Esophagus muscularis mucosa (tissue), 4 donors: ENCODE measurements around the gene SMIM7.

Experiments used
- CTCF ChIP-seq, 3 experiments: fragments of 200-600 bp in 2 of 3; fragments of 450-650 bp in 1 of 3; sonication (generic) in 2 of 3; IDR thresholded peaks; one replicate each; pipeline ENCODE4 v1.5.1; 2017 to 2019; ENCODE audit warnings: antibody characterized with exemption in 3 of 3, mild to moderate bottlenecking in 2 of 3, moderate library complexity in 1 of 3
- EP300 ChIP-seq: sonication (generic); formaldehyde crosslinking; IDR thresholded peaks from one replicate; pipeline ENCODE4 v1.6.1; 2017; ENCODE audit warnings: antibody characterized with exemption
- POLR2A ChIP-seq: fragments of 450-650 bp; IDR thresholded peaks from one replicate; pipeline ENCODE4 v1.6.1; 2017; ENCODE audit warnings: antibody characterized with exemption, moderate library complexity, mild to moderate bottlenecking, low read depth
- POLR2AphosphoS5 ChIP-seq, 2 donors: sonication (generic); formaldehyde crosslinking; IDR thresholded peaks; one replicate each; pipeline ENCODE4 v1.6.1; 2017; ENCODE audit warnings: antibody characterized with exemption in 2 of 2

- TF ChIP-seq POLR2A, result no peak
- TF ChIP-seq CTCF (IDR thresholded peaks at IDR 0.05), result no peak
- no peak for TF ChIP-seq POLR2AphosphoS5 (IDR thresholded peaks at IDR 0.05)
- TF ChIP-seq EP300, result no peak
Observed at GRCh38 chr19:16650821-16651220, 9.1 kb downstream of the SMIM7 start.
